Ishikawa (cell line): Measurements from ENCODE around the gene YBX1.

ENCODE experiments used
- CEBPB ChIP-seq: IDR thresholded peaks from 2 replicates; pipeline ENCODE4 v1.6.1; 2012
- CREB1 ChIP-seq: IDR thresholded peaks from 2 replicates; pipeline ENCODE4 v1.6.1; 2012; ENCODE audit warnings: low read depth
- EGR1 ChIP-seq: IDR thresholded peaks from 2 replicates; pipeline ENCODE4 v1.6.1; 2012
- EP300 ChIP-seq: IDR thresholded peaks from 2 replicates; pipeline ENCODE4 v1.6.1; 2012; ENCODE audit warnings: borderline replicate concordance
- FOXM1 ChIP-seq: IDR thresholded peaks from 2 replicates; pipeline ENCODE4 v1.6.1; 2012; ENCODE audit warnings: low read depth, borderline replicate concordance
- NFIC ChIP-seq: IDR thresholded peaks from 2 replicates; pipeline ENCODE4 v1.6.1; 2012
- RAD21 ChIP-seq: IDR thresholded peaks from 2 replicates; pipeline ENCODE4 v1.6.1; 2012; ENCODE audit warnings: low read depth
- TAF1 ChIP-seq: IDR thresholded peaks from 2 replicates; pipeline ENCODE4 v1.6.1; 2012; ENCODE audit warnings: low read depth, mild to moderate bottlenecking
- TCF12 ChIP-seq: IDR thresholded peaks from 2 replicates; pipeline ENCODE4 v1.6.1; 2012; ENCODE audit warnings: low read depth
- TEAD4 ChIP-seq: IDR thresholded peaks from 2 replicates; pipeline ENCODE4 v1.6.1; 2012
- YY1 ChIP-seq: IDR thresholded peaks from 2 replicates; pipeline ENCODE4 v1.6.1; 2012; ENCODE audit warnings: low read depth
- ZBTB7A ChIP-seq: IDR thresholded peaks from 2 replicates; pipeline ENCODE4 v1.6.1; 2012; ENCODE audit warnings: low read depth
- TF ChIP-seq, protein P1 (sequence below): IDR thresholded peaks from 2 replicates; pipeline ENCODE4 v1.6.1; 2012
- TF ChIP-seq, protein P2 (sequence below): IDR thresholded peaks from 2 replicates; pipeline ENCODE4 v1.6.1; 2012
- TF ChIP-seq, protein P3 (sequence below): IDR thresholded peaks from 2 replicates; pipeline ENCODE4 v1.6.1; 2012; ENCODE audit warnings: low read depth, mild to moderate bottlenecking

Gene YBX1

DNA sequence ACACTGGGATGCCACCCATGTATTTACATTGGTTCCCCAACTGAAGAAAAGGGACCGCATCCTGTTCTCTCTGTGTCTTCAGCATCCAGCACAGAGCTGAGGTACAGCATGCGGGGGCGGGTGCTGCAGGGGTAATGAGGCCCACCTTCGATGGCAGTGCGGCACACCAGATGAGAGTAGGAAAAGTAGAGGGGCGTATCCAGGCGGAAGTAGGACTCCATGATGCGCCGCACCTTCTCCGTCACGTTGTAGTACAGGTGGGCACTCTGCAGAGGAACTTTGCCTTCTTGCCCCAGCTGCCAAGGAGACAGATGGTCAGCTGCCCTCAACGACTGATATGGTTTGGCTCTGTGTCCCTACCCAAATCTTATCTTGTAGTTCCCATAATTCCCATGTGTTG, 67.8 kb downstream of the YBX1 start:
- TF ChIP-seq ZBTB7A (no peak), TCF12 (no peak), FOXM1 (no peak), CEBPB (no peak), TAF1 (no peak), YY1 (no peak), TEAD4 (no peak), EP300 (no peak), RAD21 (no peak), EGR1 (no peak), CREB1 (no peak), NFIC (no peak)
- TF ChIP-seq, protein P1, sequence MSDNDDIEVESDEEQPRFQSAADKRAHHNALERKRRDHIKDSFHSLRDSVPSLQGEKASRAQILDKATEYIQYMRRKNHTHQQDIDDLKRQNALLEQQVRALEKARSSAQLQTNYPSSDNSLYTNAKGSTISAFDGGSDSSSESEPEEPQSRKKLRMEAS = no peak
- TF ChIP-seq, protein P2, sequence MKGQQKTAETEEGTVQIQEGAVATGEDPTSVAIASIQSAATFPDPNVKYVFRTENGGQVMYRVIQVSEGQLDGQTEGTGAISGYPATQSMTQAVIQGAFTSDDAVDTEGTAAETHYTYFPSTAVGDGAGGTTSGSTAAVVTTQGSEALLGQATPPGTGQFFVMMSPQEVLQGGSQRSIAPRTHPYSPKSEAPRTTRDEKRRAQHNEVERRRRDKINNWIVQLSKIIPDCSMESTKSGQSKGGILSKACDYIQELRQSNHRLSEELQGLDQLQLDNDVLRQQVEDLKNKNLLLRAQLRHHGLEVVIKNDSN = no peak
- TF ChIP-seq, protein P3, sequence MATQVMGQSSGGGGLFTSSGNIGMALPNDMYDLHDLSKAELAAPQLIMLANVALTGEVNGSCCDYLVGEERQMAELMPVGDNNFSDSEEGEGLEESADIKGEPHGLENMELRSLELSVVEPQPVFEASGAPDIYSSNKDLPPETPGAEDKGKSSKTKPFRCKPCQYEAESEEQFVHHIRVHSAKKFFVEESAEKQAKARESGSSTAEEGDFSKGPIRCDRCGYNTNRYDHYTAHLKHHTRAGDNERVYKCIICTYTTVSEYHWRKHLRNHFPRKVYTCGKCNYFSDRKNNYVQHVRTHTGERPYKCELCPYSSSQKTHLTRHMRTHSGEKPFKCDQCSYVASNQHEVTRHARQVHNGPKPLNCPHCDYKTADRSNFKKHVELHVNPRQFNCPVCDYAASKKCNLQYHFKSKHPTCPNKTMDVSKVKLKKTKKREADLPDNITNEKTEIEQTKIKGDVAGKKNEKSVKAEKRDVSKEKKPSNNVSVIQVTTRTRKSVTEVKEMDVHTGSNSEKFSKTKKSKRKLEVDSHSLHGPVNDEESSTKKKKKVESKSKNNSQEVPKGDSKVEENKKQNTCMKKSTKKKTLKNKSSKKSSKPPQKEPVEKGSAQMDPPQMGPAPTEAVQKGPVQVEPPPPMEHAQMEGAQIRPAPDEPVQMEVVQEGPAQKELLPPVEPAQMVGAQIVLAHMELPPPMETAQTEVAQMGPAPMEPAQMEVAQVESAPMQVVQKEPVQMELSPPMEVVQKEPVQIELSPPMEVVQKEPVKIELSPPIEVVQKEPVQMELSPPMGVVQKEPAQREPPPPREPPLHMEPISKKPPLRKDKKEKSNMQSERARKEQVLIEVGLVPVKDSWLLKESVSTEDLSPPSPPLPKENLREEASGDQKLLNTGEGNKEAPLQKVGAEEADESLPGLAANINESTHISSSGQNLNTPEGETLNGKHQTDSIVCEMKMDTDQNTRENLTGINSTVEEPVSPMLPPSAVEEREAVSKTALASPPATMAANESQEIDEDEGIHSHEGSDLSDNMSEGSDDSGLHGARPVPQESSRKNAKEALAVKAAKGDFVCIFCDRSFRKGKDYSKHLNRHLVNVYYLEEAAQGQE = no peak

DNA sequence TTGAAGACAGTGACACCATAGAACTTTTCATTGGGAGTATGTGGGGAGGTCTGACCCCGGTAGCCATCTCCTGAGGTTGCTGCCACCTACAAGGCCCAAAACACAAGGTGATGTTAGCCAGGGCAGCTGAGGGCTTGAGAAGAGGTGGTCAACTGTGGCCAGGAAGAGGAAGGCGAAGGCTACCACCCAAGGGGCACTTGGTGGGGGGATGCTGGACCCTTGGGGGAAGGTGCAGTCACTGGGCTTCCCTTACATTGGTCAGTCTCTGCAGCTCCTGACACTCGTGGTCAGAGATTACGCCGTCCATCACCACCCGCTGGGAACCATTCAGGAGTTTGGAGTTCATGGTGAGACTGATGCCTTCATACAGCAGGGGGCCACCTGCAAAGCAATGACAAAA, 70.1 kb downstream of the YBX1 start:
- TF ChIP-seq, protein P2 = no peak
- no peak for TF ChIP-seq CREB1

DNA sequence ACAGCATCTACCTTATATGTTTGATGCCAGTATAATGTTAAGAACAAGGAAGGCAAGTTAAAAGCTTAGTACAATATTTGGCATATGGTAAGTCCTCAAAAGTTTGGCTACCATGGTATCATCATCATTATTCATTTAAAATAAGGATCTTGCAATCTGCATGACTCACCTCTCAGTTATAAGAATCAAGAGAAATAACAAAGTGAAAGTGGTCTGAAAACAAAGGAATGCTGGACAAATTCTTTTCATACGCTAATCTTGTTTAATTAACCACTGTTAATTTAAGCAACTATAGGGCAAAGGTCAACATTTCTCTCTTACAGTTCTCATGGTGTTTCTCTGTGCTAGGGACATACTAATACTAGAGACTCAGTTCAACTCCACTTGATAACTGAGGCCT, 70.9 kb downstream of the YBX1 start:
- no peak for TF ChIP-seq ZBTB7A
- TF ChIP-seq CREB1 = no peak
- TF ChIP-seq TEAD4 = no peak
- no peak for TF ChIP-seq EGR1
- TF ChIP-seq, protein P2 = no peak
- TF ChIP-seq TAF1 = no peak
- no peak for TF ChIP-seq EP300
- TF ChIP-seq YY1 = no peak
- TF ChIP-seq NFIC = no peak
- TF ChIP-seq RAD21 = no peak
- no peak for TF ChIP-seq FOXM1
- TF ChIP-seq, protein P1 = no peak
- TF ChIP-seq, protein P3 = no peak
